GM06990 (cell line): Measurements from ENCODE around the gene PPP3CA.

Experiments used
- DNase-seq: peaks from one replicate; pipeline ENCODE4 v3.0.0-alpha.2; 2011; ENCODE audit not compliant: insufficient read length; ENCODE audit errors: extremely low read depth
- H3K27me3 ChIP-seq: replicated peaks from 2 replicates; pipeline ENCODE4 v1.6.0; 2011; ENCODE audit warnings: low read length; ENCODE audit not compliant: control insufficient read depth, insufficient read depth
- H3K36me3 ChIP-seq: 2 replicates; pipeline ENCODE4 v1.5.1; 2011; ENCODE audit warnings: low read length; ENCODE audit not compliant: control insufficient read depth, insufficient read depth
- H3K4me3 ChIP-seq: replicated peaks from 2 replicates; pipeline ENCODE4 v1.5.1; 2011; ENCODE audit warnings: low read depth, mild to moderate bottlenecking, control low read depth, low read length
- TF ChIP-seq, protein P1 (sequence below): IDR thresholded peaks from 2 replicates; pipeline ENCODE4 v1.5.1; 2011; ENCODE audit warnings: low read length, control low read depth, mild to moderate bottlenecking, inconsistent platforms; ENCODE audit not compliant: insufficient read depth, poor library complexity, severe bottlenecking

Gene PPP3CA

GRCh38 chr4:101229116-101229515 lies 118.2 kb downstream of the PPP3CA start:
- Histone ChIP-seq H3K36me3 (no peaks in the 10 kb centered on the region), H3K4me3 (no peak overlapping the region), H3K27me3 (no peaks in the 10 kb centered on the region)
- DNase-seq: no peak
- TF ChIP-seq, protein P1, sequence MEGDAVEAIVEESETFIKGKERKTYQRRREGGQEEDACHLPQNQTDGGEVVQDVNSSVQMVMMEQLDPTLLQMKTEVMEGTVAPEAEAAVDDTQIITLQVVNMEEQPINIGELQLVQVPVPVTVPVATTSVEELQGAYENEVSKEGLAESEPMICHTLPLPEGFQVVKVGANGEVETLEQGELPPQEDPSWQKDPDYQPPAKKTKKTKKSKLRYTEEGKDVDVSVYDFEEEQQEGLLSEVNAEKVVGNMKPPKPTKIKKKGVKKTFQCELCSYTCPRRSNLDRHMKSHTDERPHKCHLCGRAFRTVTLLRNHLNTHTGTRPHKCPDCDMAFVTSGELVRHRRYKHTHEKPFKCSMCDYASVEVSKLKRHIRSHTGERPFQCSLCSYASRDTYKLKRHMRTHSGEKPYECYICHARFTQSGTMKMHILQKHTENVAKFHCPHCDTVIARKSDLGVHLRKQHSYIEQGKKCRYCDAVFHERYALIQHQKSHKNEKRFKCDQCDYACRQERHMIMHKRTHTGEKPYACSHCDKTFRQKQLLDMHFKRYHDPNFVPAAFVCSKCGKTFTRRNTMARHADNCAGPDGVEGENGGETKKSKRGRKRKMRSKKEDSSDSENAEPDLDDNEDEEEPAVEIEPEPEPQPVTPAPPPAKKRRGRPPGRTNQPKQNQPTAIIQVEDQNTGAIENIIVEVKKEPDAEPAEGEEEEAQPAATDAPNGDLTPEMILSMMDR: no peak

- no peak for DNase-seq
- Histone ChIP-seq H3K36me3 (no peaks in the 10 kb centered on the region), H3K27me3 (no peaks in the 10 kb centered on the region), H3K4me3 (no peak overlapping the region)
- TF ChIP-seq, protein P1: no peak
Measured at GRCh38 chr4:101227715-101228114, 119.6 kb downstream of the PPP3CA start.

- TF ChIP-seq, protein P1: no peak
- no peak for DNase-seq
- Histone ChIP-seq H3K27me3 (no peaks in the 10 kb centered on the region), H3K36me3 (no peaks in the 10 kb centered on the region), H3K4me3 (no peak overlapping the region)
Measured at GRCh38 chr4:101224358-101225218, 122.7 kb downstream of the PPP3CA start.

GRCh38 chr4:101222156-101222845 lies 125.0 kb downstream of the PPP3CA start:
- no peaks in the 10 kb centered on the region for H3K36me3 ChIP-seq
- no peaks in the 10 kb centered on the region for H3K27me3 ChIP-seq
- no peak overlapping the region for H3K4me3 ChIP-seq
- DNase-seq: no peak
- TF ChIP-seq, protein P1: no peak

DNA sequence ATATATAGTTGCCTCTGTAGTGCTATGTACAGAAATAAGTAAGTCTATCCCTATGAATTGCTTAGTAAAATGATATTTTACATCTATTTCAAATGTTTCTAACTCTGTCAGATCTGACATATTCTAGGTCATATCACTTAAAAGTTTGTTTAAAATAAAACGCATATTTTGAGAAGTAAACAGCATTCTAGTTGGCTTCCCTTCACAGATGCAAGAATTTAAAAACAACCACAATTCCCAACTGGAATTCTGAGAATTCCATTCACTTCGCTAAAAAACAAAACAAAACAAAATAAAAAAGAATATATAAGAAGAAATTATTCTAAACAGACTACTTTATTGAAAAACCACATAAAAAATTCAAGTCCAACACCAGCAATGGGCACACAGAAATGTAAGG lies 126.0 kb downstream of the PPP3CA start:
- Histone ChIP-seq H3K36me3 (no peaks in the 10 kb centered on the region), H3K27me3 (no peaks in the 10 kb centered on the region), H3K4me3 (no peak overlapping the region)
- TF ChIP-seq, protein P1: no peak
- DNase-seq: no peak
